ENCODE measurements around the gene DIPK1B.

The DIPK1B gene

GRCh38 chr9:136761545-136761981 is 49.2 kb downstream of the DIPK1B start:
- peaks cover 44% of the 10 kb centered on the region for H3K4me1 ChIP-seq (ENCODE audit: control insufficient read depth, low read length)
- no peak for TF ChIP-seq CTCF (IDR thresholded peaks at IDR 0.05; ENCODE audit: low read depth, low read length, poor library complexity, severe bottlenecking)
- TF ChIP-seq EZH2phosphoT487 (IDR thresholded peaks at IDR 0.05; ENCODE audit: borderline replicate concordance, low read length) = no peak

DNA sequence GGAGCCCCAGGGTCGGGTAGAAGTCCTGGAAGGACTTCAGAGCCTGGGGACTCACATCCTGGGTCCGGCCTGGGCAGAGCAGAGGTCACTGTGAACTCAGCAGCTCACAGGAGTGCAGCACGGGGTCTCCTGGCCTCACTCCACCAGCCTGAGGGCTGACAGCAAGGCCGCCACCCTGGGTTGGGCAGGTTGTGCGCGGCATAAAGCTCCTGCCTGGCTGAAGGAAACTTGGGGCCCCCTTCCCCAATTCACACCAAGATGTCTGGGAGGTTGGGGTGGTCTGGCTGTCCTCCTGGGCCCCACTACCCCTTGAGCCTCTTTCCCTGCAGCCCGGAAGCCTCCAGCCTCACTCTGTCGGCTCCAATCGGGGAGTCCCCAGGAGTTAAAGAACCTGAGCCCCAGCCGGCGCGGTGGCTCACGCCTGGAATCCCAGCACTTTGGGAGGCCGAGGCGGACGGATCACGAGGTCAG is 49.9 kb downstream of the DIPK1B start:
- Histone ChIP-seq H3K9me2 (replicated peaks; ENCODE audit: control insufficient read depth, low read length) (no peaks in the 10 kb centered on the region), H3K27me3 (ENCODE audit: control insufficient read depth, low read length) (peaks cover 15% of the 10 kb centered on the region), H3K9me3 (ENCODE audit: control insufficient read depth, insufficient read depth, low read length) (no peaks in the 10 kb centered on the region), H3K4me1 (ENCODE audit: control insufficient read depth, low read length) (peaks cover 49% of the 10 kb centered on the region), H3K4me3 (ENCODE audit: low read length) (no peak overlapping the region), H3K79me2 (ENCODE audit: control insufficient read depth, low read length) (no peaks in the 10 kb centered on the region), H4K20me1 (ENCODE audit: control insufficient read depth, insufficient read depth, low read depth, low read length) (no peaks in the 10 kb centered on the region), H3K4me2 (ENCODE audit: low read length) (no peak overlapping the region), H3K27ac (ENCODE audit: low read depth, low read length) (no peak overlapping the region), H3F3A (ENCODE audit: control insufficient read depth, insufficient read depth) (peaks cover 3% of the 10 kb centered on the region), H3K36me3 (ENCODE audit: control insufficient read depth, low read length) (no peaks in the 10 kb centered on the region)
- TF ChIP-seq CTCF (IDR thresholded peaks at IDR 0.05; ENCODE audit: low read depth, low read length, poor library complexity, severe bottlenecking) = no peak
- no peak for TF ChIP-seq EZH2phosphoT487 (IDR thresholded peaks at IDR 0.05; ENCODE audit: borderline replicate concordance, low read length)

More at GRCh38 chr9:136761545-136761981, 49.2 kb downstream of the DIPK1B start:
- Histone ChIP-seq H3K36me3 (ENCODE audit: control insufficient read depth, low read length) (no peaks in the 10 kb centered on the region), H3K4me2 (ENCODE audit: low read length) (no peak overlapping the region), H3K27me3 (ENCODE audit: control insufficient read depth, low read length) (peaks cover 15% of the 10 kb centered on the region), H3K4me3 (ENCODE audit: low read length) (no peak overlapping the region), H3K9me3 (ENCODE audit: control insufficient read depth, insufficient read depth, low read length) (peaks cover 3% of the 10 kb centered on the region; the same call in 1 of the 2 replicates), H4K20me1 (ENCODE audit: control insufficient read depth, insufficient read depth, low read depth, low read length) (no peaks in the 10 kb centered on the region), H3K79me2 (ENCODE audit: control insufficient read depth, low read length) (no peaks in the 10 kb centered on the region), H3F3A (ENCODE audit: control insufficient read depth, insufficient read depth) (no peaks in the 10 kb centered on the region; the same call in 1 of the 2 replicates), H3K9me2 (replicated peaks; ENCODE audit: control insufficient read depth, low read length) (no peaks in the 10 kb centered on the region), H3K27ac (ENCODE audit: low read depth, low read length) (no peak overlapping the region)

DNA sequence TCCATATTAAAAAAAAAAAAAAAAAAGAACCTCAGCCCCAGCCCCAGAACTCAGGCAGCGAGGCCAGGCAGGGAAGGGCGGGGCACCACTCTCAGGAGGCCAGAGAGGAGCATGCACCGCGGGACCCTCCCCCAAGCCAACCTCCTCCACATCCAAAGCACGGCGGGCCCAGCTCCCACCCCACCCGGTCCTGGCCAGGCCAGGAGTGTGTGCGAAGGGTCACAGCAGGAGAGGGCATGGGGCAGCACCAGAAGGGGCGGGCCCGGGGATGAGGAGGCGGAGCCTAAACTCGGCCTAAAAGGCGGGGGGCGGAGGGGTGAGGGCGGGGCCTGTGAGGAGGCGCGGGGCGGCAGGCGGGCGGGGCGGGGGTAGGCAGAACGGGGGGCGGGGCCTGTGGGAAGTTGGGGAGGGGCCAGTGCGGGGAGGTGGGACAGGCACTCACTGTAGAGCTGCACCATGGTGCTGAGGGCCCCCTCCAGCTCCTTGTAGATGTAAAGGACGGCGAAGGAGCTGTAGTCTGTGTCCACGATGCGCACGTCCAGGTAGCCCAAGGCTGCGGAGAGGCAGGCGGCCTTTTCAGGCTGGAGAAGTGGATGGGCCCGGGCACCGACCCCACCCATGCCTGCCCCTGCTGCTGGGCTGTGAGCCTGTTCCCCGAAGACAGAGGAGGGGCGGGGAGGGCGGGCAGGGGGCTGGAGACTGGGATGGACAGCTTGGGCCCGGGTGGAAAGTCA is 50.7 kb downstream of the DIPK1B start:
- peaks cover 17% of the 10 kb centered on the region for H3K27me3 ChIP-seq (ENCODE audit: control insufficient read depth, low read length)
- H3F3A ChIP-seq (ENCODE audit: control insufficient read depth, insufficient read depth) = peaks cover 10% of the 10 kb centered on the region
- peaks cover 49% of the 10 kb centered on the region for H3K4me1 ChIP-seq (ENCODE audit: control insufficient read depth, low read length)
- no peaks in the 10 kb centered on the region for H3K9me2 ChIP-seq (replicated peaks; ENCODE audit: control insufficient read depth, low read length)
- peak overlapping the region; percentile 39 for H3K4me2 ChIP-seq (ENCODE audit: low read length)
- H4K20me1 ChIP-seq (ENCODE audit: control insufficient read depth, insufficient read depth, low read depth, low read length) = no peaks in the 10 kb centered on the region
- no peak overlapping the region for H3K27ac ChIP-seq (ENCODE audit: low read depth, low read length)
- no peaks in the 10 kb centered on the region for H3K9me3 ChIP-seq (ENCODE audit: control insufficient read depth, insufficient read depth, low read length)
- peak; percentile 17 for TF ChIP-seq CTCF (IDR thresholded peaks at IDR 0.05; ENCODE audit: low read depth, low read length, poor library complexity, severe bottlenecking)
- TF ChIP-seq EZH2phosphoT487 (IDR thresholded peaks at IDR 0.05; ENCODE audit: borderline replicate concordance, low read length) = no peak
- H3K79me2 ChIP-seq (ENCODE audit: control insufficient read depth, low read length) = no peaks in the 10 kb centered on the region
- H3K36me3 ChIP-seq (ENCODE audit: control insufficient read depth, low read length) = no peaks in the 10 kb centered on the region
- no peak overlapping the region for H3K4me3 ChIP-seq (ENCODE audit: low read length)
